Gastroesophageal sphincter (tissue), 4 donors: ENCODE data around the gene ADD3. TPM values are rescaled to one million over a fixed set of nuclear protein-coding genes. Genes with fewer than 3 reads are reported as not detected.

Experiments
- ATAC-seq: fragments of 150-250 bp; one replicate; pipeline ENCODE4 v1.9.1; 2016; ENCODE audit warnings: mild to moderate bottlenecking, moderate library complexity
- H3K27ac ChIP-seq, 4 donors: fragments of 200-600 bp; sonication (generic) in 3 of 4; 1 replicate in 3 of 4; 2 replicates in 1 of 4; pipeline ENCODE4 v1.5.1; 2016 to 2019
- H3K27me3 ChIP-seq: fragments of 200-600 bp; sonication (generic); one replicate; pipeline ENCODE4 v1.5.1; 2019
- H3K36me3 ChIP-seq, 2 donors: fragments of 200-600 bp; sonication (generic); one replicate each; pipeline ENCODE4 v1.5.1; 2019; ENCODE audit warnings: control low read depth in 1 of 2
- H3K4me1 ChIP-seq, 3 donors: fragments of 200-600 bp; sonication (generic); 1 replicate in 2 of 3; 2 replicates in 1 of 3; pipeline ENCODE4 v1.5.1; 2016 to 2019; ENCODE audit warnings: control low read depth in 2 of 3
- H3K4me3 ChIP-seq, 2 donors: fragments of 200-600 bp; sonication (generic); one replicate each; pipeline ENCODE4 v1.5.1; 2019; ENCODE audit warnings: mild to moderate bottlenecking in 1 of 2, moderate library complexity in 1 of 2
- H3K9me3 ChIP-seq, 3 donors: fragments of 200-600 bp; sonication (generic); one replicate each; pipeline ENCODE4 v1.5.1; 2017 to 2019; ENCODE audit warnings: control low read depth in 2 of 3
- CTCF ChIP-seq, 4 experiments: fragments of 200-600 bp in 2 of 4; fragments of 450-650 bp in 2 of 4; sonication (generic) in 1 of 4; IDR thresholded peaks; one replicate each; pipeline ENCODE4 v1.5.1; 2017 to 2019; ENCODE audit warnings: antibody characterized with exemption in 4 of 4, mild to moderate bottlenecking in 2 of 4, moderate library complexity in 2 of 4
- EP300 ChIP-seq: sonication (generic); formaldehyde crosslinking; IDR thresholded peaks from one replicate; pipeline ENCODE4 v1.6.1; 2017; ENCODE audit warnings: antibody characterized with exemption, mild to moderate bottlenecking
- POLR2A ChIP-seq, 2 donors: fragments of 450-650 bp; IDR thresholded peaks; one replicate each; pipeline ENCODE4 v1.6.1; 2017; ENCODE audit warnings: antibody characterized with exemption in 2 of 2, mild to moderate bottlenecking in 2 of 2, moderate library complexity in 1 of 2
- POLR2AphosphoS5 ChIP-seq: sonication (generic); formaldehyde crosslinking; IDR thresholded peaks from one replicate; pipeline ENCODE4 v1.6.1; 2017; ENCODE audit warnings: antibody characterized with exemption
- WGBS, 2 donors: methylation state at CpG; one replicate each; pipeline ENCODE4 v1.1.5; 2018; ENCODE audit warnings: low coverage in 1 of 2; 5-methylcytosine and 5-hydroxymethylcytosine counted together
- total RNA-seq, 4 donors: library from RNA; depleted of rRNA; stranded (reverse); fragments of >200 nt; gene quantifications; one replicate each; pipeline ENCODE4 v1.1.0, GENCODE V29; 2016

Gene ADD3
- total RNA-seq, 4 donors from 2014 or later = 50.3 to 277 (median 118) TPM

- ATAC-seq = no peak
- no peak overlapping the region for H3K27ac ChIP-seq
- H3K9me3 ChIP-seq = no peaks in the 10 kb centered on the region
- TF ChIP-seq CTCF (IDR thresholded peaks at IDR 0.05) (no peak), EP300 (no peak), POLR2A (IDR thresholded peaks at IDR 0.05) (no peak), POLR2AphosphoS5 (no peak)
- peaks cover 0 to 6% (median 4%) of the 10 kb centered on the region in 3 donors for H3K4me1 ChIP-seq
- H3K27me3 ChIP-seq = no peaks in the 10 kb centered on the region
- H3K36me3 ChIP-seq = no peaks in the 10 kb centered on the region
- H3K4me3 ChIP-seq = no peak overlapping the region
- WGBS, 2 donors = 37 to 45% methylated on average over 2 to 4 of the region's 4 CpGs
Observed at GRCh38 chr10:110088367-110089104, 80.8 kb downstream of the ADD3 start.

DNA sequence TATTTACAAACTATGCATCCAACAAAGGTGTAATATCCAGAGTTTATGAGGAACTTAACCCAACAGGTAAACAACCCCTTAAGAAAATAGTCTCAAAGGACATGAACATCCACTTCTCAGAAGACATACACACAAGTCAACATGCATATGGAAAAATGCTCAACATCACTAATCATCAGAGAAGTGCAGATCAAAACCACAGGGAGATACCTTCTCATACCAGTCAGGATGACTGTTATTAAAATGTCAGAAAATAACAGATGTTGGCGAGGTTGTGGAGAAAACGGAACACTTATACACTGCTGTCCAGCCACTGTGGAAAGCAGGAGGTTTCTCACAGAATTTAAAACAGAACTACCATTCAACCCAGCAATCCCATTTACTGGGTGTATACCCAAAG lies 84.0 kb downstream of the ADD3 start:
- TF ChIP-seq POLR2AphosphoS5 (no peak), EP300 (no peak), CTCF (IDR thresholded peaks at IDR 0.05) (no peak), POLR2A (IDR thresholded peaks at IDR 0.05) (no peak)
- ATAC-seq = no peak

DNA sequence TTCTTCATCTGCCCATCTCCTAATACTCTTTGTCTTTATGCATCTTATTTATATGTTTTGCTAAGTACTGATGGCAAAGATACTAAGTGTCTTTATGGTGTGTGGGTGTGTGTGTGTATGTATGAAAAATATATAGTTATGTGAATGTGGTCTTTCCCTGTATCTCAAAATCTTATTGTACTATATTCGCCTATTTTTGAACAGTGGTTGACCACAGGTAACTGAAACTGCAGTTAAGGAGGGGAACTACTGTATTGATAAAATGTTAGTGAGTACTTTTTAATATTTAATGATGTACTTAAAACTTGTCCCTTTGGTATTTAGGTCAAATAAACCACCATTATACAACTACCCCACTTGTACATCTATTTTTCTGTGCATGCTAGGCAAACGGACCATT lies 85.9 kb downstream of the ADD3 start:
- Histone ChIP-seq H3K27ac (no peak overlapping the region), H3K4me1 (peaks cover 0 to 2% (median 0%) of the 10 kb centered on the region in 3 donors), H3K27me3 (no peaks in the 10 kb centered on the region), H3K36me3 (no peaks in the 10 kb centered on the region), H3K4me3 (no peak overlapping the region), H3K9me3 (no peaks in the 10 kb centered on the region)
- no peak for ATAC-seq
- TF ChIP-seq POLR2AphosphoS5 (no peak), POLR2A (IDR thresholded peaks at IDR 0.05) (no peak), EP300 (no peak), CTCF (IDR thresholded peaks at IDR 0.05) (no peak)
- 90 to 93% methylated on average over 1 to 2 of the region's 2 CpGs for WGBS, 2 donors

More for the DNA sequence above, 84.0 kb downstream of the ADD3 start:
- H3K27me3 ChIP-seq = no peaks in the 10 kb centered on the region
- H3K9me3 ChIP-seq = no peaks in the 10 kb centered on the region
- no peaks in the 10 kb centered on the region for H3K36me3 ChIP-seq
- WGBS, 2 donors = 83 to 95% methylated on average over 1 to 2 of the region's 2 CpGs
- H3K4me3 ChIP-seq = no peak overlapping the region
- peaks cover 0 to 4% (median 0%) of the 10 kb centered on the region in 3 donors for H3K4me1 ChIP-seq
- no peak overlapping the region for H3K27ac ChIP-seq

- H3K27ac ChIP-seq = no peak overlapping the region
- TF ChIP-seq POLR2AphosphoS5 (no peak), POLR2A (IDR thresholded peaks at IDR 0.05) (no peak), CTCF (IDR thresholded peaks at IDR 0.05) (no peak), EP300 (no peak)
- H3K36me3 ChIP-seq = no peaks in the 10 kb centered on the region
- no peak for ATAC-seq
- H3K27me3 ChIP-seq = no peaks in the 10 kb centered on the region
- H3K4me1 ChIP-seq = no peaks in the 10 kb centered on the region
- 83 to 93% methylated on average over 2 of the region's 2 CpGs for WGBS, 2 donors
- H3K4me3 ChIP-seq = no peak overlapping the region
- H3K9me3 ChIP-seq = no peaks in the 10 kb centered on the region
Observed at GRCh38 chr10:110094786-110095185, 87.0 kb downstream of the ADD3 start.
